IMR-90 (cell line): ENCODE data around the gene KAT2B. TPM values are rescaled to one million over a fixed set of nuclear protein-coding genes. Genes with fewer than 3 reads are reported as not detected.

ENCODE experiments used
- ATAC-seq: fragments of 200-7000 bp; cut with Tn5 transposase; 2 replicates; pipeline ENCODE4 v1.9.1; 2020; ENCODE audit warnings: low read depth, mild to moderate bottlenecking, moderate library complexity
- BruUV-seq: library from RNA; stranded (reverse); fragments of 400-500 nt; replicated peaks from 2 replicates; lab custom pipeline; 2021; lab: Mats Ljungman, UMichigan
- CTCF ChIA-PET: fragments of 300-600 bp; formaldehyde crosslinking; extraction: SDS; loops from one replicate; lab custom pipeline; 2021; ENCODE audit warnings: antibody characterized with exemption; lab: Yijun Ruan, JAX
- POLR2A ChIA-PET: fragments of 300-600 bp; sonication (Branson Sonifier 250); formaldehyde crosslinking; loops from one replicate; lab custom pipeline; 2022; ENCODE audit warnings: antibody characterized with exemption; ENCODE audit not compliant: unreplicated experiment; lab: Charles Lee
- DNase-seq: peaks from one replicate; pipeline ENCODE4 v3.0.0; 2013
- H2AFZ ChIP-seq: replicated peaks from 2 replicates; pipeline ENCODE3; 2013; ENCODE audit warnings: low read length, mild to moderate bottlenecking; ENCODE audit not compliant: poor library complexity
- H2AK5ac ChIP-seq: 2 replicates; pipeline ENCODE4 v1.6.1; 2013; ENCODE audit warnings: low read depth, low read length, inconsistent platforms
- H2AK9ac ChIP-seq: replicated peaks from 2 replicates; pipeline ENCODE3; 2013; ENCODE audit warnings: mild to moderate bottlenecking, low read depth, low read length, moderate library complexity; ENCODE audit not compliant: poor library complexity
- H2BK120ac ChIP-seq: 2 replicates; pipeline ENCODE4 v1.6.1; 2013; ENCODE audit warnings: low read depth, low read length, inconsistent platforms
- H2BK15ac ChIP-seq: 3 replicates; pipeline ENCODE4 v1.6.1; 2013; ENCODE audit warnings: low read depth, low read length, inconsistent platforms
- H2BK20ac ChIP-seq: 2 replicates; pipeline ENCODE4 v1.6.1; 2013; ENCODE audit warnings: low read depth, mild to moderate bottlenecking, inconsistent platforms, low read length, moderate library complexity
- H2BK5ac ChIP-seq: 2 replicates; pipeline ENCODE4 v1.6.1; 2013; ENCODE audit warnings: mild to moderate bottlenecking, low read depth, low read length, inconsistent platforms; ENCODE audit not compliant: poor library complexity, severe bottlenecking
- H3K14ac ChIP-seq: replicated peaks from 2 replicates; pipeline ENCODE4 v1.6.1; 2013; ENCODE audit warnings: low read depth, low read length, inconsistent platforms
- H3K18ac ChIP-seq: 2 replicates; pipeline ENCODE4 v1.6.1; 2013; ENCODE audit warnings: low read depth, low read length, control low read depth
- H3K23ac ChIP-seq: 2 replicates; pipeline ENCODE4 v1.6.1; 2013; ENCODE audit warnings: low read depth, low read length, inconsistent platforms
- H3K27ac ChIP-seq: 2 replicates; pipeline ENCODE4 v1.5.1; 2013; ENCODE audit warnings: mild to moderate bottlenecking, control low read depth, low read length; ENCODE audit not compliant: insufficient read depth
- H3K27me3 ChIP-seq: 2 replicates; pipeline ENCODE4 v1.6.1; 2013; ENCODE audit warnings: low read length; ENCODE audit not compliant: control insufficient read depth, insufficient read depth
- H3K36me3 ChIP-seq: 2 replicates; pipeline ENCODE4 v1.6.1; 2013; ENCODE audit warnings: low read length, mixed read lengths; ENCODE audit not compliant: control insufficient read depth, insufficient read depth
- H3K4ac ChIP-seq: 2 replicates; pipeline ENCODE4 v1.6.1; 2013; ENCODE audit warnings: low read depth, low read length, inconsistent platforms
- H3K4me1 ChIP-seq: 2 replicates; pipeline ENCODE4 v1.6.1; 2013; ENCODE audit warnings: low read length, mixed read lengths; ENCODE audit not compliant: control insufficient read depth, insufficient read depth
- H3K4me2 ChIP-seq: 2 replicates; pipeline ENCODE4 v1.6.1; 2013; ENCODE audit warnings: low read depth, mild to moderate bottlenecking, control low read depth, low read length, moderate library complexity
- H3K4me3 ChIP-seq: 2 replicates; pipeline ENCODE4 v1.5.1; 2013; ENCODE audit warnings: low read depth, mild to moderate bottlenecking, control low read depth, low read length, moderate library complexity; ENCODE audit not compliant: insufficient read depth
- H3K56ac ChIP-seq: 2 replicates; pipeline ENCODE4 v1.6.1; 2013; ENCODE audit warnings: low read length, inconsistent platforms; ENCODE audit not compliant: insufficient read depth; ENCODE audit errors: extremely low read depth
- H3K79me1 ChIP-seq, 2 experiments: 2 replicates each; pipeline ENCODE4 v1.6.1; 2013; ENCODE audit warnings: low read length in 2 of 2, inconsistent platforms in 1 of 2, low read depth in 1 of 2
- H3K9ac ChIP-seq: 2 replicates; pipeline ENCODE4 v1.6.1; 2013; ENCODE audit warnings: low read depth, low read length, control low read depth
- H3K9me1 ChIP-seq: 2 replicates; pipeline ENCODE4 v1.6.1; 2013; ENCODE audit warnings: low read length, inconsistent platforms; ENCODE audit not compliant: insufficient read depth
- H3K9me3 ChIP-seq: 2 replicates; pipeline ENCODE4 v1.6.1; 2013; ENCODE audit warnings: low read length; ENCODE audit not compliant: control insufficient read depth, insufficient read depth
- H4K20me1 ChIP-seq: 2 replicates; pipeline ENCODE4 v1.6.1; 2013; ENCODE audit warnings: low read length, inconsistent platforms; ENCODE audit not compliant: insufficient read depth
- H4K5ac ChIP-seq: 2 replicates; pipeline ENCODE4 v1.6.1; 2013; ENCODE audit warnings: mild to moderate bottlenecking, low read depth, low read length, control low read depth
- H4K8ac ChIP-seq, 2 experiments: 2 replicates each; pipeline ENCODE4 v1.6.1; 2013; ENCODE audit warnings: low read depth in 2 of 2, low read length in 2 of 2, control low read depth in 1 of 2, inconsistent platforms in 1 of 2
- H4K91ac ChIP-seq: 2 replicates; pipeline ENCODE4 v1.6.1; 2013; ENCODE audit warnings: low read depth, low read length, inconsistent platforms; ENCODE audit not compliant: insufficient read depth
- BHLHE40 ChIP-seq: fragments of 150-350 bp; IDR thresholded peaks from 2 replicates; pipeline ENCODE4 v1.6.1; 2016; ENCODE audit warnings: mild to moderate bottlenecking, low read depth, low read length
- MAZ ChIP-seq: IDR thresholded peaks from 2 replicates; pipeline ENCODE4 v1.6.1; 2012; ENCODE audit warnings: low read depth, mild to moderate bottlenecking, low read length, improper control_type of control experiment, moderate library complexity, borderline replicate concordance
- MXI1 ChIP-seq: IDR thresholded peaks from 2 replicates; pipeline ENCODE4 v1.6.1; 2012; ENCODE audit warnings: low read depth, mild to moderate bottlenecking, low read length, moderate library complexity, borderline replicate concordance
- POLR2A ChIP-seq: IDR thresholded peaks from 2 replicates; pipeline ENCODE4 v1.6.1; 2012; ENCODE audit warnings: mild to moderate bottlenecking, low read depth, low read length
- RAD21 ChIP-seq: IDR thresholded peaks from 2 replicates; pipeline ENCODE4 v1.6.1; 2012; ENCODE audit warnings: low read length, improper control_type of control experiment
- SMC3 ChIP-seq: fragments of 150-350 bp; IDR thresholded peaks from 2 replicates; pipeline ENCODE4 v1.6.1; 2016; ENCODE audit warnings: low read depth, mild to moderate bottlenecking, antibody characterized with exemption, low read length, moderate library complexity
- WGBS, 2 experiments: methylation state at CpG; one replicate each; pipeline versions ENCODE4 v1.1.5 to v1.1.7; 2013; ENCODE audit warnings: missing lambda C conversion rate in 2 of 2; ENCODE audit not compliant: insufficient read length in 1 of 2; ENCODE audit errors: extremely low coverage in 2 of 2; 5-methylcytosine and 5-hydroxymethylcytosine counted together
- dilution Hi-C: fragments of 300-500 bp; cut with HindIII; formaldehyde crosslinking; loops from one replicate; pipeline ENCODE4 v1.14.3; 2018; ENCODE audit warnings: low sequenced_read_pairs; ENCODE audit not compliant: unreplicated experiment
- in situ Hi-C: fragments of 300-500 bp; cut with MboI; formaldehyde crosslinking; loops from 3 replicates; pipeline ENCODE4 v1.14.3; 2019; ENCODE audit warnings: low sequenced_read_pairs, inconsistent platforms, mixed read lengths
- intact Hi-C: fragments of 100-400 bp; cut with micrococcal nuclease; formaldehyde crosslinking; loops from 2 replicates; pipeline ENCODE4 v1.10.0; 2022
- polyA plus RNA-seq, 3 experiments: library from polyadenylated mRNA; depleted of rRNA; stranded (reverse); fragments of >200 nt; gene quantifications; 2 replicates each; pipeline ENCODE4 v1.2.3, GENCODE V29; 2012; ENCODE audit warnings: low replicate concordance in 1 of 3
- total RNA-seq: library from RNA; depleted of rRNA; stranded (reverse); fragments of >200 nt; gene quantifications from 2 replicates; pipeline ENCODE4 v1.2.3, GENCODE V29; 2012
- TF ChIP-seq, protein P1 (sequence below): fragments of 150-350 bp; IDR thresholded peaks from 2 replicates; pipeline ENCODE4 v1.6.1; 2016; ENCODE audit warnings: low read depth, mild to moderate bottlenecking, low read length, moderate library complexity, borderline replicate concordance
- TF ChIP-seq, protein P2 (sequence below): conservative IDR thresholded peaks from 2 replicates; pipeline ENCODE4 v1.5.1; 2012; ENCODE audit warnings: mild to moderate bottlenecking, low read depth, low read length, improper control_type of control experiment
- TF ChIP-seq, protein P3 (sequence below): fragments of 150-350 bp; IDR thresholded peaks from 2 replicates; pipeline ENCODE4 v1.6.1; 2017; ENCODE audit warnings: mild to moderate bottlenecking, antibody characterized with exemption, low read length, low read depth

The KAT2B gene
- total and polyA plus RNA-seq, 2 of the 4 experiments (the other 2 are of a cell fraction), result 2.0 to 2.2 TPM

DNA sequence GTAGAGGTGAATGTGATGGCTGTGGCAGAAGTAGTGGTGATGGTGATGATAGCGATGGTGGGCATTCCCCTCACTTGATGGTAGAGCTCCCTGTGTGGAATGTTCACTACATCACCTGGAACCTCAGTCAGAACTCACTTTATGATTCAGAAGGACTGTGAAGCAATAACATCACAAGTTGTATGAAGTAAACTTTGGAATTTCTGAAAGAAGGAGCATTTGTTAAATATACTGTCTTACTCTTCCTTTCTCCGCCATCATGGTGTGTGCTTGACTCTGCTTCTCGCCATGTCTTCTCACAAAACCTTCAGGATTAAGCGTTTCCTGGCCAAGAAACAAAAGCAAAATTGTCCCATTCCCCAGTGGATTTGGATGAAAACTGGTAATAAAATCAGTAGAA is 28.1 kb upstream of the KAT2B start, which contains the start of gene PP2D1:
Gene PP2D1, minus strand, starts transcription at position 101 of the 400 bp plus-strand sequence. CDS start 192 bp downstream, outside the sequence.
- Histone ChIP-seq H4K5ac (no peak within 1 kb of the TSS), H2BK5ac (no peak within 1 kb of the TSS), H3K79me1 (no peaks in the 10 kb centered on the region), H2AK5ac (no peak within 1 kb of the TSS), H3K4ac (no peak within 1 kb of the TSS), H3K4me1 (no peaks in the 10 kb centered on the region), H3K18ac (no peak within 1 kb of the TSS), H4K20me1 (no peaks in the 10 kb centered on the region), H3K27ac (no peak within 1 kb of the TSS), H3K56ac (no peak within 1 kb of the TSS), H3K9me3 (no peaks in the 10 kb centered on the region), H2BK120ac (no peak within 1 kb of the TSS), H3K9me1 (no peaks in the 10 kb centered on the region; the same call in 1 of the 2 replicates), H3K4me3 (no peak within 1 kb of the TSS), H4K8ac (no peak within 1 kb of the TSS), H3K14ac (no peak within 1 kb of the TSS), H2AFZ (no peak within 1 kb of the TSS), H3K4me2 (no peak within 1 kb of the TSS), H4K91ac (no peak within 1 kb of the TSS), H2BK15ac (no peak within 1 kb of the TSS), H3K23ac (no peak within 1 kb of the TSS), H3K36me3 (no peaks in the 10 kb centered on the region), H3K9ac (no peak within 1 kb of the TSS), H3K27me3 (no peaks in the 10 kb centered on the region), H2AK9ac (no peak within 1 kb of the TSS), H2BK20ac (no peak within 1 kb of the TSS)
- CTCF ChIA-PET, result no interaction called here
- no peak for TF ChIP-seq MAZ
- TF ChIP-seq BHLHE40, result no peak
- TF ChIP-seq SMC3, result no peak
- TF ChIP-seq, protein P1, sequence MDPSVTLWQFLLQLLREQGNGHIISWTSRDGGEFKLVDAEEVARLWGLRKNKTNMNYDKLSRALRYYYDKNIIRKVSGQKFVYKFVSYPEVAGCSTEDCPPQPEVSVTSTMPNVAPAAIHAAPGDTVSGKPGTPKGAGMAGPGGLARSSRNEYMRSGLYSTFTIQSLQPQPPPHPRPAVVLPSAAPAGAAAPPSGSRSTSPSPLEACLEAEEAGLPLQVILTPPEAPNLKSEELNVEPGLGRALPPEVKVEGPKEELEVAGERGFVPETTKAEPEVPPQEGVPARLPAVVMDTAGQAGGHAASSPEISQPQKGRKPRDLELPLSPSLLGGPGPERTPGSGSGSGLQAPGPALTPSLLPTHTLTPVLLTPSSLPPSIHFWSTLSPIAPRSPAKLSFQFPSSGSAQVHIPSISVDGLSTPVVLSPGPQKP, result no peak
- TF ChIP-seq, protein P2, sequence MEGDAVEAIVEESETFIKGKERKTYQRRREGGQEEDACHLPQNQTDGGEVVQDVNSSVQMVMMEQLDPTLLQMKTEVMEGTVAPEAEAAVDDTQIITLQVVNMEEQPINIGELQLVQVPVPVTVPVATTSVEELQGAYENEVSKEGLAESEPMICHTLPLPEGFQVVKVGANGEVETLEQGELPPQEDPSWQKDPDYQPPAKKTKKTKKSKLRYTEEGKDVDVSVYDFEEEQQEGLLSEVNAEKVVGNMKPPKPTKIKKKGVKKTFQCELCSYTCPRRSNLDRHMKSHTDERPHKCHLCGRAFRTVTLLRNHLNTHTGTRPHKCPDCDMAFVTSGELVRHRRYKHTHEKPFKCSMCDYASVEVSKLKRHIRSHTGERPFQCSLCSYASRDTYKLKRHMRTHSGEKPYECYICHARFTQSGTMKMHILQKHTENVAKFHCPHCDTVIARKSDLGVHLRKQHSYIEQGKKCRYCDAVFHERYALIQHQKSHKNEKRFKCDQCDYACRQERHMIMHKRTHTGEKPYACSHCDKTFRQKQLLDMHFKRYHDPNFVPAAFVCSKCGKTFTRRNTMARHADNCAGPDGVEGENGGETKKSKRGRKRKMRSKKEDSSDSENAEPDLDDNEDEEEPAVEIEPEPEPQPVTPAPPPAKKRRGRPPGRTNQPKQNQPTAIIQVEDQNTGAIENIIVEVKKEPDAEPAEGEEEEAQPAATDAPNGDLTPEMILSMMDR, result no peak
- no peak for TF ChIP-seq MXI1
- TF ChIP-seq, protein P3, sequence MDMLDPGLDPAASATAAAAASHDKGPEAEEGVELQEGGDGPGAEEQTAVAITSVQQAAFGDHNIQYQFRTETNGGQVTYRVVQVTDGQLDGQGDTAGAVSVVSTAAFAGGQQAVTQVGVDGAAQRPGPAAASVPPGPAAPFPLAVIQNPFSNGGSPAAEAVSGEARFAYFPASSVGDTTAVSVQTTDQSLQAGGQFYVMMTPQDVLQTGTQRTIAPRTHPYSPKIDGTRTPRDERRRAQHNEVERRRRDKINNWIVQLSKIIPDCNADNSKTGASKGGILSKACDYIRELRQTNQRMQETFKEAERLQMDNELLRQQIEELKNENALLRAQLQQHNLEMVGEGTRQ, result no peak
- no peak for TF ChIP-seq RAD21
- TF ChIP-seq POLR2A, result no peak
- intact Hi-C loops, result no loop called here
- dilution Hi-C loops, result no loop called here
- ATAC-seq, result no peak
- no CpG with 5 or more reads among the region's 4 CpGs for WGBS, 2 experiments
- no peak for DNase-seq
- BruUV-seq, result no TSS peak
- in situ Hi-C loops, result no loop called here
- POLR2A ChIA-PET, result no interaction called here
